HEK293 (cell line): ENCODE measurements around the gene SLC8A2.

Experiments
- CTCF ChIA-PET: fragments of 350-600 bp; formaldehyde crosslinking; extraction: SDS; loops from one replicate; lab custom pipeline; 2021; ENCODE audit warnings: antibody characterized with exemption; lab: Yijun Ruan, JAX
- POLR2A ChIA-PET: fragments of 300-600 bp; formaldehyde crosslinking; extraction: SDS; loops from one replicate; lab custom pipeline; 2020; ENCODE audit warnings: antibody characterized with exemption, inconsistent platforms; lab: Yijun Ruan, JAX
- H3K27ac ChIP-seq: fragments of 200-500 bp; sonication (Bioruptor generic); 2 replicates; pipeline ENCODE4 v1.5.1; 2014; ENCODE audit warnings: low read depth, low read length, control low read depth, inconsistent platforms; ENCODE audit errors: extremely low read depth
- H3K36me3 ChIP-seq, 2 experiments: fragments of 200-500 bp in 1 of 2; sonication (Bioruptor generic) in 1 of 2; 1 replicate in 1 of 2; 2 replicates in 1 of 2; pipeline ENCODE4 v1.5.1; 2014 to 2017; ENCODE audit warnings: inconsistent platforms in 2 of 2, low read length in 2 of 2; ENCODE audit not compliant: control insufficient read depth in 2 of 2, insufficient read depth in 1 of 2
- H3K4me1 ChIP-seq: fragments of 200-500 bp; sonication (Bioruptor generic); 2 replicates; pipeline ENCODE4 v1.5.1; 2014; ENCODE audit warnings: mild to moderate bottlenecking, low read length, inconsistent platforms; ENCODE audit not compliant: control insufficient read depth, insufficient read depth
- H3K4me3 ChIP-seq: 2 replicates; pipeline ENCODE4 v1.5.1; 2011; ENCODE audit warnings: low read depth, mild to moderate bottlenecking, control low read depth, low read length, moderate library complexity
- H3K9me3 ChIP-seq: fragments of 200-500 bp; sonication (Bioruptor generic); 2 replicates; pipeline ENCODE4 v1.5.1; 2014; ENCODE audit warnings: low read depth, low read length, inconsistent platforms; ENCODE audit not compliant: control insufficient read depth, insufficient read depth
- EGR2 ChIP-seq: fragments of 450-650 bp; formaldehyde crosslinking; IDR thresholded peaks from 2 replicates; pipeline ENCODE4 v1.5.1; 2016; ENCODE audit warnings: low read depth, missing biosample characterization, missing genetic modification characterization
- IKZF3 ChIP-seq: fragments of 450-650 bp; IDR thresholded peaks from 2 replicates; pipeline ENCODE4 v1.5.0; 2018; ENCODE audit warnings: missing biosample characterization, mild to moderate bottlenecking, missing genetic modification characterization, moderate library complexity
- SP3 ChIP-seq: fragments of 450-650 bp; formaldehyde crosslinking; IDR thresholded peaks from 2 replicates; pipeline ENCODE4 v1.5.1; 2016; ENCODE audit warnings: missing biosample characterization, missing genetic modification characterization
- TCF7L2 ChIP-seq: IDR thresholded peaks from 2 replicates; pipeline ENCODE4 v1.6.1; 2011; ENCODE audit warnings: low read depth, mild to moderate bottlenecking, inconsistent platforms, low read length, moderate library complexity, borderline replicate concordance
- WT1 ChIP-seq: fragments of 450-650 bp; formaldehyde crosslinking; IDR thresholded peaks from 2 replicates; pipeline ENCODE4 v1.5.1; 2016; ENCODE audit warnings: missing biosample characterization, missing genetic modification characterization
- ZFHX2 ChIP-seq: fragments of 450-650 bp; formaldehyde crosslinking; conservative IDR thresholded peaks from 2 replicates; pipeline ENCODE4 v1.5.1; 2016; ENCODE audit warnings: missing biosample characterization, missing genetic modification characterization
- ZFP3 ChIP-seq: fragments of 450-650 bp; formaldehyde crosslinking; IDR thresholded peaks from 2 replicates; pipeline ENCODE4 v1.5.1; 2016; ENCODE audit warnings: low read depth, missing biosample characterization, missing genetic modification characterization
- ZNF112 ChIP-seq: fragments of 450-650 bp; formaldehyde crosslinking; IDR thresholded peaks from 2 replicates; pipeline ENCODE4 v1.5.0; 2017; ENCODE audit warnings: missing biosample characterization, missing genetic modification characterization
- ZNF16 ChIP-seq: fragments of 450-650 bp; formaldehyde crosslinking; IDR thresholded peaks from 2 replicates; pipeline ENCODE4 v1.5.1; 2016; ENCODE audit warnings: low read depth, missing biosample characterization, missing genetic modification characterization
- ZNF274 ChIP-seq, 2 experiments: fragments of 200-500 bp in 1 of 2; fragments of 450-650 bp in 1 of 2; sonication (Bioruptor generic) in 1 of 2; formaldehyde crosslinking in 1 of 2; IDR thresholded peaks; 2 replicates each; pipeline versions ENCODE4 v1.5.1 to v1.6.1; 2014 to 2016; ENCODE audit warnings: borderline replicate concordance in 1 of 2, inconsistent platforms in 1 of 2, low read length in 1 of 2, missing biosample characterization in 1 of 2, missing genetic modification characterization in 1 of 2
- ZNF366 ChIP-seq: fragments of 450-650 bp; formaldehyde crosslinking; conservative IDR thresholded peaks from 2 replicates; pipeline ENCODE4 v1.5.1; 2016; ENCODE audit warnings: missing biosample characterization, missing genetic modification characterization
- ZNF621 ChIP-seq: fragments of 450-650 bp; formaldehyde crosslinking; IDR thresholded peaks from 2 replicates; pipeline ENCODE4 v1.5.1; 2017; ENCODE audit warnings: missing biosample characterization, missing genetic modification characterization
- ZNF623 ChIP-seq: fragments of 450-650 bp; formaldehyde crosslinking; IDR thresholded peaks from 2 replicates; pipeline ENCODE4 v1.5.1; 2016; ENCODE audit warnings: missing biosample characterization, missing genetic modification characterization
- TF ChIP-seq, protein P1 (sequence below): fragments of 450-650 bp; IDR thresholded peaks from 2 replicates; pipeline ENCODE4 v1.5.1; 2018; ENCODE audit warnings: missing biosample characterization, mild to moderate bottlenecking, missing genetic modification characterization
- TF ChIP-seq, protein P2 (sequence below): fragments of 450-650 bp; formaldehyde crosslinking; IDR thresholded peaks from 2 replicates; pipeline ENCODE4 v1.5.1; 2016; ENCODE audit warnings: missing biosample characterization, missing genetic modification characterization

The SLC8A2 gene

DNA sequence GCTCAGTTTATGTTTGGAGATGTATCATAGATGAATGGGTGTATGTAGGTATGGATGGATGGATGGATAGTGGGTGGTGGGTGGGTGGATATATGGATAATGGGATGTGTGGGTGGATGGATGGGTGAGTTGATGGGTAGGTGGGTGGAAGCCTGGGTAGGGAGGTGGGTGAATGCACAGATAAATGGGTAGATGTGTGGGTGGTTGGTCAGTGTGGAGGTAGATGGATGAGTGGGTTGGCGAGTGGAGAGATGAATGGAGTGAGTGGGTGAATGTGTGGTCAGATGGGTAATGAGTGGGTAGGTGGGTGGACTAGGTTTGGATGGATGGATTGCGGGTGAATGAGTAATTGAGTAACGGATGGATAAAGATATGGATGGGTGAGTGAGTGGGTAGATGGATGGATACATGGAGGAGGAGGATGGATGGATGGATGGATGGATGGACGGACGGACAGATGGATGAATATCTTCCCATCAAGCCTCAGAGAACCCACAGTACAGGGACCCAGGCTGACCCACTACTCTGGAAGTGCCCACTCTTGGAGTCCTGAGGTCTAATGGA, 65.8 kb downstream of the SLC8A2 start:
- no peaks in the 10 kb centered on the region for H3K9me3 ChIP-seq
- no peaks in the 10 kb centered on the region for H3K4me1 ChIP-seq
- no peak for TF ChIP-seq SP3
- peak; percentile 13; the same call in 1 of the 2 replicates for TF ChIP-seq ZNF112 (tag by site-specific recombination)
- TF ChIP-seq ZNF274 (IDR thresholded peaks at IDR 0.05; ENCODE audit: low read length) = no peak
- TF ChIP-seq ZNF274 (tag by site-specific recombination; IDR thresholded peaks at IDR 0.05; ENCODE audit: borderline replicate concordance) = peak; percentile 47; the same call in 1 of the 2 replicates
- peak; percentile 93 for TF ChIP-seq ZNF366 (tag by site-specific recombination)
- TF ChIP-seq EGR2 (tag by site-specific recombination) = peak; percentile 100
- 0 out of 2 replicates have a peak, but pooled peaks have one; percentile 26 for TF ChIP-seq ZNF621 (tag by site-specific recombination)
- peak; percentile 100 for TF ChIP-seq ZFHX2
- no peak for TF ChIP-seq TCF7L2
- H3K36me3 ChIP-seq = peaks cover 0 to 8% of the 10 kb centered on the region in 2 experiments; a peak in 2 of 3 replicates
- ChIA-PET CTCF (interaction anchor here (1.8 kb wide), 1 partner anchor 15 kb away, joined by 8 read pairs; no protein-coding TSS in a partner anchor), POLR2A (interaction anchor here (0.6 kb wide), 1 partner anchor 105 kb away, joined by 3 read pairs; no protein-coding TSS in a partner anchor)
- no peak overlapping the region for H3K4me3 ChIP-seq
- no peak overlapping the region for H3K27ac ChIP-seq

DNA sequence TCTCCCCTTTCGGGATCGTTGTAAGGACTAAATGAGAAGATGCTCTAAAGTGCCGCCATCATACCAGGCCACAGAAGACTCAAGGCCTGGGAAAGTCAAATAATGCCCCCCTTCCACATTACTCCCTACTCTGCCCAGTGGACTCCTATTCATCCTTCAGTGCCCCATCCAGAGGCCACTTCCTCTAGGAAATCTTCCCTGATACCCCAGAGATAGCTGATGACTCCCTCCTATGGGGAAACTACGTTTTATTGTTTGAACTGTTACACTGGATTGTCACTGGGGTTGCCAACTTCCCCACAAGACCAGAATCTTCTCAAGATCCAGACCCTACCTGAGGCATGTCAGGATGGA, 66.5 kb downstream of the SLC8A2 start:
- TF ChIP-seq ZFP3 (peak; percentile 76), IKZF3 (tag by site-specific recombination) (no peak), WT1 (tag by site-specific recombination) (no peak), EGR2 (tag by site-specific recombination) (no peak)
- no peaks in the 10 kb centered on the region for H3K4me1 ChIP-seq
- no peak overlapping the region for H3K4me3 ChIP-seq
- H3K36me3 ChIP-seq = peaks cover 0 to 8% of the 10 kb centered on the region in 2 experiments; a peak in 2 of 3 replicates
- POLR2A ChIA-PET = interaction anchor here (0.6 to 1.0 kb wide), 3 partner anchors 14 to 104 kb away, joined by 3 to 4 read pairs (median 3); no protein-coding TSS in a partner anchor
- no peaks in the 10 kb centered on the region for H3K9me3 ChIP-seq
- no peak overlapping the region for H3K27ac ChIP-seq
- CTCF ChIA-PET = interaction anchor here (1.8 kb wide), 1 partner anchor 14 kb away, joined by 8 read pairs; no protein-coding TSS in a partner anchor

DNA sequence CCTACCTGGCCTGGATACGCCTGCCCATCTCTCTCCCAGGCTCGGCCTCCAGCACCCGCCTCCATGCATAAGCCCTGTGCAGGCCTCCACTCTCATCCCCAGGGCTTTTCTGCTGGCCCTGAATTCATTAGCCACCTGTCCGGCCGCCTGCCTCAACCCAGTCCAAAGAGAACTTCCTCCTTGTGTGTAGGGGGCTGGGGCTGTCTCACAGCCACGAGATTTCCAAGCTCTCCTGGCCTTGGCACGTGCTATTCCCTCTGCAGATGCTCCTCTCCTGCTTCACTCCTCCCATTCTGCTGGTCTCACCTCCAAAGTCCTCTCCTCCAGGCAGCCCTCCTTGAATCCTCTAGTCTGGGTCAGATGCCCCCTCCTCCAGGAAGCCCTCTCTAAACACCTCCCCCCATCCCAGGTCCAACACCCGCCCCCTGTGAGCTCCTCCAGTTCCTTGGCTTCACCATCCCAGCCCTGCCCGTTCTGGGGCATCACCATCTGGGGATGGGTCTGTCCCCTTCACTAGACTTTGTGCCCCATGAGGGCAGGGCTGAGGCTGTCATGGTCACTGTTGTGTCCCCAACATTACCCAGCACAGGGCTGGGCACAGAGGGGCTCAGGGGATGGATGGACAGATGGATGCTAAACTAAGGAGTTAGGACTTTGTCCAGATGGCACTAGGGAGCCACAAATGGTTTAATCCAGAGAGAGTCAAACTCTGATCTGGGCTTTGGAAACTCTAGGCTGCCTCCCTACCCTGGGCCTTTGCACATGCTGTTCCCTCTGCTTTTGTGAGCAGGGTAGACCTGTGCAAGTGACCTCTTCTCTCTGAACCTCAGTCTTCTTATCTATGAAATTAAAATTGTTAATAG, 67.1 kb downstream of the SLC8A2 start:
- TF ChIP-seq, protein P1, sequence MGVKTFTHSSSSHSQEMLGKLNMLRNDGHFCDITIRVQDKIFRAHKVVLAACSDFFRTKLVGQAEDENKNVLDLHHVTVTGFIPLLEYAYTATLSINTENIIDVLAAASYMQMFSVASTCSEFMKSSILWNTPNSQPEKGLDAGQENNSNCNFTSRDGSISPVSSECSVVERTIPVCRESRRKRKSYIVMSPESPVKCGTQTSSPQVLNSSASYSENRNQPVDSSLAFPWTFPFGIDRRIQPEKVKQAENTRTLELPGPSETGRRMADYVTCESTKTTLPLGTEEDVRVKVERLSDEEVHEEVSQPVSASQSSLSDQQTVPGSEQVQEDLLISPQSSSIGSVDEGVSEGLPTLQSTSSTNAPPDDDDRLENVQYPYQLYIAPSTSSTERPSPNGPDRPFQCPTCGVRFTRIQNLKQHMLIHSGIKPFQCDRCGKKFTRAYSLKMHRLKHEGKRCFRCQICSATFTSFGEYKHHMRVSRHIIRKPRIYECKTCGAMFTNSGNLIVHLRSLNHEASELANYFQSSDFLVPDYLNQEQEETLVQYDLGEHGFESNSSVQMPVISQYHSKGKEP (tag by site-specific recombination) = no peak
- TF ChIP-seq ZNF623 (tag by site-specific recombination) = peak; percentile 87
- peak; percentile 58; the same call in 1 of the 2 replicates for TF ChIP-seq ZNF16 (tag by site-specific recombination)
- TF ChIP-seq, protein P2, sequence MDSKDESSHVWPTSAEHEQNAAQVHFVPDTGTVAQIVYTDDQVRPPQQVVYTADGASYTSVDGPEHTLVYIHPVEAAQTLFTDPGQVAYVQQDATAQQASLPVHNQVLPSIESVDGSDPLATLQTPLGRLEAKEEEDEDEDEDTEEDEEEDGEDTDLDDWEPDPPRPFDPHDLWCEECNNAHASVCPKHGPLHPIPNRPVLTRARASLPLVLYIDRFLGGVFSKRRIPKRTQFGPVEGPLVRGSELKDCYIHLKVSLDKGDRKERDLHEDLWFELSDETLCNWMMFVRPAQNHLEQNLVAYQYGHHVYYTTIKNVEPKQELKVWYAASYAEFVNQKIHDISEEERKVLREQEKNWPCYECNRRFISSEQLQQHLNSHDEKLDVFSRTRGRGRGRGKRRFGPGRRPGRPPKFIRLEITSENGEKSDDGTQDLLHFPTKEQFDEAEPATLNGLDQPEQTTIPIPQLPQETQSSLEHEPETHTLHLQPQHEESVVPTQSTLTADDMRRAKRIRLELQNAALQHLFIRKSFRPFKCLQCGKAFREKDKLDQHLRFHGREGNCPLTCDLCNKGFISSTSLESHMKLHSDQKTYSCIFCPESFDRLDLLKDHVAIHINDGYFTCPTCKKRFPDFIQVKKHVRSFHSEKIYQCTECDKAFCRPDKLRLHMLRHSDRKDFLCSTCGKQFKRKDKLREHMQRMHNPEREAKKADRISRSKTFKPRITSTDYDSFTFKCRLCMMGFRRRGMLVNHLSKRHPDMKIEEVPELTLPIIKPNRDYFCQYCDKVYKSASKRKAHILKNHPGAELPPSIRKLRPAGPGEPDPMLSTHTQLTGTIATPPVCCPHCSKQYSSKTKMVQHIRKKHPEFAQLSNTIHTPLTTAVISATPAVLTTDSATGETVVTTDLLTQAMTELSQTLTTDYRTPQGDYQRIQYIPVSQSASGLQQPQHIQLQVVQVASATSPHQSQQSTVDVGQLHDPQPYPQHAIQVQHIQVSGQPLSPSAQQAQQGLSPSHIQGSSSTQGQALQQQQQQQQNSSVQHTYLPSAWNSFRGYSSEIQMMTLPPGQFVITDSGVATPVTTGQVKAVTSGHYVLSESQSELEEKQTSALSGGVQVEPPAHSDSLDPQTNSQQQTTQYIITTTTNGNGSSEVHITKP (tag by site-specific recombination) = 0 out of 2 replicates have a peak, but pooled peaks have one; percentile 23

More for the DNA sequence above, 67.1 kb downstream of the SLC8A2 start:
- no peaks in the 10 kb centered on the region for H3K9me3 ChIP-seq
- CTCF ChIA-PET = interaction anchor here (0.7 to 1.8 kb wide), 2 partner anchors 13 to 460 kb away, joined by 3 to 8 read pairs; no protein-coding TSS in a partner anchor
- H3K4me3 ChIP-seq = no peak overlapping the region
- POLR2A ChIA-PET = interaction anchor here (0.6 to 1.0 kb wide), 2 partner anchors 13 to 73 kb away, joined by 3 to 4 read pairs; no protein-coding TSS in a partner anchor
- no peak overlapping the region for H3K27ac ChIP-seq
- H3K4me1 ChIP-seq = no peaks in the 10 kb centered on the region
- H3K36me3 ChIP-seq = peaks cover 0 to 8% of the 10 kb centered on the region in 2 experiments; a peak in 2 of 3 replicates
